Non-pigmented ciliary epithelial cell (primary cell): ENCODE results near the gene SLC4A11.

Experiments
- DNase-seq: peaks from one replicate; pipeline ENCODE4 v3.0.0-alpha.2; 2010; ENCODE audit warnings: low read depth

The SLC4A11 gene

GRCh38 chr20:3245711-3246110 is 6.7 kb upstream of the SLC4A11 start:
- DNase-seq = no peak

- no peak for DNase-seq
Observed at GRCh38 chr20:3245156-3245555, 6.2 kb upstream of the SLC4A11 start.

GRCh38 chr20:3244613-3245012 is 5.6 kb upstream of the SLC4A11 start:
- no peak for DNase-seq

- DNase-seq = no peak
Observed at GRCh38 chr20:3243718-3244358, 4.8 kb upstream of the SLC4A11 start.

- DNase-seq = no peak
Observed at GRCh38 chr20:3242172-3242692, 3.2 kb upstream of the SLC4A11 start.

- no peak for DNase-seq
Observed at GRCh38 chr20:3240776-3241363, 1.9 kb upstream of the SLC4A11 start.

- DNase-seq = no peak
Observed at GRCh38 chr20:3239867-3240775, 1.1 kb upstream of the SLC4A11 start.

- DNase-seq = no peak
Observed at GRCh38 chr20:3238616-3239025, 369 bp downstream of the SLC4A11 start.

GRCh38 chr20:3237958-3238615 is 903 bp downstream of the SLC4A11 start:
- DNase-seq = no peak

- no peak for DNase-seq
Observed at GRCh38 chr20:3237011-3237957, 1.7 kb downstream of the SLC4A11 start.

- DNase-seq = no peak
Observed at GRCh38 chr20:3235666-3236324, 3.2 kb downstream of the SLC4A11 start.

GRCh38 chr20:3233991-3234498 is 4.9 kb downstream of the SLC4A11 start:
- no peak for DNase-seq

- DNase-seq = no peak
Observed at GRCh38 chr20:3233131-3233990, 5.6 kb downstream of the SLC4A11 start.

- no peak for DNase-seq
Observed at GRCh38 chr20:3231889-3232588, 7.0 kb downstream of the SLC4A11 start.

- no peak for DNase-seq
Observed at GRCh38 chr20:3231116-3231515, 7.9 kb downstream of the SLC4A11 start.

- no peak for DNase-seq
Observed at GRCh38 chr20:3229798-3230197, 9.2 kb downstream of the SLC4A11 start.

- no peak for DNase-seq
Observed at GRCh38 chr20:3229158-3229557, 9.8 kb downstream of the SLC4A11 start.

GRCh38 chr20:3228750-3229032 is 10.3 kb downstream of the SLC4A11 start:
- no peak for DNase-seq
